ENCODE data around the gene AHCYL2.

DNA sequence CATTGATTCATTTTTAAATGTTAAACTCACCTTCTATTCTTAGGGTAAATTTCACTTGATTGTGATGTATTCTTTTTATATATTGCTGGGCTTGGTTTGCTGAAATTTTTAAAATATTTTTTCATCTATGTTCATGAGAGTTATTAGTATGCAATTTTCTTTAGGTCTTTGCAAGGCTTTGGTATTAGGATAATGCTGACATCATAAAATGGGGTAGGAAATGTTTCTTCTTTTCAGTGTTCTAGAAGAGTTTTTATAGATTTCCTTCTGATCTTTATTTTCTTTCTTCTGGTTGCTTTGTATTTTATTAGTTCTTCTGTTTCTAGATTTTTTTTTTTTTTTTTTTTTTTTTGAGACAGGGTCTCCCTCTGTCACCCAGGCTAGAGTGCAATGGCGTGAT lies 56.3 kb downstream of the AHCYL2 start:
- TF ChIP-seq CTCF (conservative IDR thresholded peaks at IDR 0.05; ENCODE audit: low read length) (no peak), EZH2phosphoT487 (IDR thresholded peaks at IDR 0.05; ENCODE audit: borderline replicate concordance, low read depth, low read length) (no peak)

All from OCI-LY7 (cell line).